NCI-H128 (cell line): ENCODE results near the gene DGKQ.
"Not testable (repeated sequence)": the region's sequence is repeated elsewhere in the genome, so short reads cannot be mapped to it uniquely, and the experiment has no call there.

Experiments
- DNase-seq: peaks from one replicate; lab custom pipeline; 2025; ENCODE audit not compliant: unreplicated experiment; lab: John Stamatoyannopoulos, UW

Gene DGKQ

DNA sequence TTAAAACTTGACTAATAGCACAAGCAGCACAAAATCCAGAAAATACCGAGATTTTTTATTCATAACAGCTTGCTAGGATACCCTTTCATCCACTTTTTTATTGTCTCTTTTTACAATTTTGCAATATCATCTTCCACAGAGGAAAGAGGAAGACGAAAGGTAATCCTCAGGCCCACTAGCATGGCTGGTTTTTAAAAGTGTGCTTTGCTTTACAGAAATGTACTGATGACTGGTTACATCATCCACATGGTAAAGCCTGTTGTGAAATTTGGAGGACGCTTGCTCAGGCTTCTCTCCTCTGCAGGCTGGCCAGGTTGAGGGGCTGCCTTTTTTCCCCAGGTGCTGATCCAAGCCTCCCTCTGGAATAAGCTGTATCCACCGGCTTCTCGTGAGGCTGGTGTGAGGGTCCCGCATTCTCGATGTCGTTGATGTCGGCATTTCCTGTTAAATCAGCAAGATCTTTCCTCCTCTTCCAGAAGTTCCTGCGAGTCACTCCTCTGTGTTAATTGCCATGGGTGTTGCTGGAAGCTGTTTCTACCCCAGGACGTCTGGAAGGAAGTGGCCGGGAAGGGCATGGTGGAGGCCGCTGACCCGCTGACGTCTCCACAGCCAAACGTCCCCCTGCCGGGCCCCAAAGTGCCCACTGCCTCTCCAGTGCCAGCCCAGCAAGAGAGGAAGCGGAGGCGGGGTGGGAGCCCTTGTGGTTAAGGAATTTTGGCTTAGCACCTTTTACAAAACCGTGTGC is 5.8 kb upstream of the DGKQ start:
- no peak for DNase-seq

GRCh38 chr4:976016-976415 is 2.6 kb upstream of the DGKQ start:
- not testable (repeated sequence) for DNase-seq

- no peak for DNase-seq
These were observed 1.3 kb upstream of the DGKQ start for GRCh38 chr4:974668-975067.

DNA sequence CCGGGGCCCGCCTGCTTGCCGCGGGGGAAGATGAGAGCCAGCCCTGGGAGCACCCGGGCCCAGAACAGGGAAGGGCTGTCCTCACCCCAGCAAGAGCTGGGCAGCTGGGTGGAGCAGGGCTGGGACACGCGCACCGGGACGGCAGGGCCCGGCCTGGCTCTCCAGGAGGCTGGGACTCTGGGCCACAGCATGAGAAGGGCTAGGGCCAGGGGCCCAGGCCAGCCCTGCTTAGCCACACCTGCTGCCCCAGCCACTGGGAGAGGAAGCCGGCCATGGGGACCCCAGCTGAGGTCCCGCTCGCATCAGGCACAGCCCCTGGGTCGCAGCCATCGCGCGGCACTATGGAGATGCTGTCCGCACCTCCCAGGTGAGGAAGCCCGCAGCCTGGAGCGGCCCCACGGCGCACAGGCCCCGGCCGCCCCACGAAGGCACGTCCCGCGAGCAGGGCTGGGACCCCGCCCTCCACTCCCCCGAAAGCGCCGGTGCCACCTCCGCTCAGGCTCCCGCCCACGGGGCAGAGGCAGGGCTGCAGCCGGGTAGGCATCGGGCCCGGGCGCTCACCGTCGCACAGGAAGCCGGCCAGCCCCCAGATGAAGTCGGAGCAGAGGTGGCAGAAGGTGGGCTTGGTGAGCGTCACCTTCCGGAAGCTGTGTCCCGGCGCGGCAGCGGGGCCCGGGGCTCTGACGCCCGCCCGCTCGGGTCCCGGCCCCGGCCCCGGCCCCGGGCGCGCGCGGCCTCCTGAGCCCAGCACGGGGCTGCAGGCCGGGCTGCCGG is 531 bp downstream of the DGKQ start:
- no peak for DNase-seq

DNA sequence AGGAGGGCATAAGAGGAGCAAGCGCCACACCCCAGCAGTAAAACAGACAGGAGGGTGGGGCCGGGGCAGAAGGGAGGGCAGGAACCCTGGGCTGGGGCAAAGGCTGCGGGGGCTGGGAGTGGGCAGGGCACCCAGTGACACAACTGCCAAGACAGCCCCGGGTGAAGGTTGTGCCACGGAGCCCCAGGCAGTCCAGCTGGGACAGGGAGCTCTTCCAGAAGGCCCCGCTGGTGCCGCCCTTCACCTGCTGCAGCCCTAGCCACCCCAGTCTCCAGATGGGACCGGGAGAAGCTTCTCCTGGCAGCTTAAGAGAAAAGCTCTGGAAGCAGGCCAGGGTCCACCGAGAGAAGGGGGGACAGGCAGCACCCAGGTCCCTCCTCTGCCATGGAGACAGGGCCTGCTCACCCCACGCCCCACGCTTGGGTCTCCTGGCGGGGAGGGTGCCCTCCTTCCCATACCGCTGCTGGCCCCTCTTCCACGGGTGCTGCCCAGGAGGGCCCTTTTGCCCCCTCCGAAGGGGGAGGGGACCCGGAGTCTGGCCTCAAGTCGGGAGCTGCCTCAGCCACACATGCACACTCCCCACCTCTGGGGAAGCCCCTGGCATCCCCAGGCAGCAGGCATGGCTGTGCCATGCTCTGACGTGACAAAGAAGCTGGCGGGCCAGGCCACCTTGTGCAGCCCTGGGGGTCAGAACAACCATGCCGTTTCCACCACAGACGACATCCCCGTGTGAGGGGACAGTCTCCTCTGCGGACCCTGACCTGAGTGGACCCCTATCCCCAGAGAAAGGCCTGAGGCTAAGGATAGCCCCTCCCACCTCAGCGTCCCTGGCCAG is 1.5 kb downstream of the DGKQ start:
- no peak for DNase-seq

- no peak for DNase-seq
These were observed 2.4 kb downstream of the DGKQ start for GRCh38 chr4:970854-971520.

GRCh38 chr4:970046-970745 is 3.2 kb downstream of the DGKQ start:
- no peak for DNase-seq

DNA sequence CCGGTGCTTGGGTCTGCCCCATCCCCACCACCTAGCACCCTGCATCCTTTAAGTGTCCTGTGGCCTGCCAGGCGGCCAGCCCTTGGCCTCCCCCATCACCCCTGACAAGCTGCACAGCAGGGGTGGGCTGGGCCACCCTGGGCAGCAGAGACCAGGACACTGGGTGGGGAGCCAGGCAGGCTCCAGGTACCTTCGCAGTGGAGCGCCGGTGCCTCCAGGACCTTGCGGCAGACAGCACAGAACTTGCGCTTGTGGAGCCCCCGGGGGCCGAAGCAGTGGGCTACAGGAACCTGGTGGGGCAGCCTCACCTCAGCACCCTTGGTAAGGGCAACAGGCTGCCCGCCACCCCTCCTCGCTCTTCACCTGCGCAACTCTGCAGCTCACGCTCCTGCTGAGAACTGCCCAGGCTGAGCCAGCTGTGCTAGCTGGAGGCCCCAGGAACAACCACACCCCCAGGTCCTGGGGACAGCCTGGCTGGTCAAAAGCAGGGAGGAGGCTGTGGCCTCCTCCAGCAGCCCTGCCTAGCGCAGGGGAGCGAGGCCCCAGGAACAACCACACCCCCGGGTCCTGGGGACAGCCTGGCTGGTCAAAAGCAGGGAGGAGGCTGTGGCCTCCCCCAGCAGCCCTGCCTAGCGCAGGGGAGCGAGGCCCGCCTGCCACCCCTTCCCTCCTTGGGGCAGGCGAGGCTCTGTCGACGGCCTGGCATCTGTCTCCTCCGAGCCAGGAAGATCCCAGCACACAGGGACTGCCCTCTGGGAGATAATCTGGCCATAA is 4.6 kb downstream of the DGKQ start:
- DNase-seq: no peak

GRCh38 chr4:968221-968620 is 5.1 kb downstream of the DGKQ start:
- no peak for DNase-seq

- DNase-seq: no peak
These were observed 6.0 kb downstream of the DGKQ start for GRCh38 chr4:967113-968104.

DNA sequence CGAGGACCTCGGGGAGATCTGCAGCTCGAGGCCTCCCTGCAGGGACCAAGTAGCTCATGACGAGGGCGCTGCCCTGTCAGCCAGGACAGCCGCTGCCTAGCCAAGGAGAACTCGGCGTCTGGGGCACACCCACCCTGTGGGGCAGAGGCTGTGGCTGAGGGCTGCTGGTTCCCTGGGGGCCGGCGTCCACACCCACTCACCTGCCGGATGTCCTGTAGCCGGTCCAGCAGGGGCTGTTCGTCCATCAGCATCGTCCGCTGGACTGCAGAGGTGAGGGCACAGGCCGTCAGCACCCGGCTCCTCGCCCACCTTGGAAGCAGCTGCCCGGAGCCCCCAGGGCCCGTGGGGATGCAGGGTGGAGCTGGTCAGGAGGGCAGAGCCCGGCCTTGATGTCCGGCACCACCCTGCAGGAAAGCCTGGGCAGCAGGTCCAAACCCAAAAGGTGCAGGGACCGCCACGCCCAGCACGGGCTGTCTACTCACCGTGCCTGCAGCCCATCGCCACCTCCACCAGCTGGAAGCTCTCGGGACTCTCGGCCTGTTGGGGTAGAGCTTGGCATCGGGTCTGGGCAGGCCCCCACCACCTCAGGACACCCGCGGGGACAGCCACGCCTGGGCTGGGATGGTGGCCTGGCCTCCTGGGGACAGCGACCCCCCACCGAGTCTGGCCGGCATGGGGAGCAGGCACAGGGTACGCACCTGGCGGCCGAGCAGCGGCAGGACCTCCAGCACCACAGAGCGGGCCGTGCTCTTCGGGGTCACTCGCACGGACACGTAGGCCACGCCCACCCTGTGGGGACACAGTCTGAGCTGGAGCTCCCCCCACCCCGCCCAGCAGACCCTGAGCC is 6.9 kb downstream of the DGKQ start:
- DNase-seq: no peak

GRCh38 chr4:965766-966134 is 7.6 kb downstream of the DGKQ start:
- DNase-seq: no peak

- DNase-seq: no peak
These were observed 8.2 kb downstream of the DGKQ start for GRCh38 chr4:965048-965765.

- DNase-seq: no peak
These were observed 8.9 kb downstream of the DGKQ start for GRCh38 chr4:964346-965025.

DNA sequence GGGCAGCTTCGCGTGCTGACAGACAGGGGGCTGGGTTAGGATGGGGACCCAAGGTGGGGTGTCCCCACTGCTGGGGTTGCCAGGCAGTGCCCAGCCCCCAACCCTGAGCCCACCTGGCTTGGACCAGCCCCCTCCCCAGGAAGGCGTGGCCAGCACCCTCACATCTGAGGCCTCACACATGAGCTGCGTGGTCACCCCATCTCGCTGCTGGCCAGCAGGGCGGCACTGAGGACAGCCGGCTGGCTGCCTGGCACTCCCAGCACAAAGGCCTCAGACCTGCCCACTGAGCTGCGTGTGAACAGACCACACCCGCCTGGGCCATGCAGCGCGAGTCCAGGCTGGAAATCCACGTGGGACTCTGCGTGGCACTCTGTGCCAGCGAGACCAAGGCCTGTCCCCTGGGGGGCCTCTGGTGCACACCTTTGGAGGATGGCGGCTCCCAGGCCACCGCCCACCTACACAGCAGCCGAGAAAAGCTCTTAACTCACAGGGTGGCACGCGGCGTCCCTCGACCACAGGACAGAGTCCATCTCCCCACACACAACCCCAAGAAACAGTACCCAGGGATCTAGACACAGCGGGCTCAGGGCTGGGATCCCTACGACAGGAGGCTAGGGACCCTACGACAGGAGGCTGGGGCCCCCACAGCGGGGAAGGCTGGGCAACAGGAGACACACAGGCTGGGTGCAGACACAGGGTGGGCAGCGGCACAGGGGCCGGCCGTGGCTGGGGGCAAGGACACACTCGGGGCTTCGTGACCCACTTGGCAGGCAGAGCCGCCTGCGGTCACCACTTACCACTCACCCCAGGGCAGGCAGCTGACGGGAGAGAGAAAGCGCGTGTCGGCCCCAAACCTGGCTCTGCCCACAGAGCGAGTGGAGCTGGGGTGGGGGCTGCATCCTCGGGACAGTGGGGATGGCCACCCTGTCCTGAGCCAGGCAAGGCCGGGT is 9.8 kb downstream of the DGKQ start:
- DNase-seq: no peak
